Vagina (tissue), 2 donors: Measurements from ENCODE around the gene SPTY2D1.

Experiments
- CTCF ChIP-seq, 3 experiments: fragments of 450-650 bp in 2 of 3; fragments of 200-600 bp in 1 of 3; sonication (generic) in 1 of 3; IDR thresholded peaks; one replicate each; pipeline ENCODE4 v1.5.1; 2017 to 2019; ENCODE audit warnings: antibody characterized with exemption in 3 of 3, mild to moderate bottlenecking in 2 of 3, moderate library complexity in 2 of 3
- POLR2AphosphoS5 ChIP-seq, 2 donors: sonication (generic); formaldehyde crosslinking; IDR thresholded peaks; one replicate each; pipeline ENCODE4 v1.9.0; 2017; ENCODE audit warnings: antibody characterized with exemption in 2 of 2, mild to moderate bottlenecking in 2 of 2, low read depth in 1 of 2; ENCODE audit not compliant: insufficient read depth in 1 of 2

DNA sequence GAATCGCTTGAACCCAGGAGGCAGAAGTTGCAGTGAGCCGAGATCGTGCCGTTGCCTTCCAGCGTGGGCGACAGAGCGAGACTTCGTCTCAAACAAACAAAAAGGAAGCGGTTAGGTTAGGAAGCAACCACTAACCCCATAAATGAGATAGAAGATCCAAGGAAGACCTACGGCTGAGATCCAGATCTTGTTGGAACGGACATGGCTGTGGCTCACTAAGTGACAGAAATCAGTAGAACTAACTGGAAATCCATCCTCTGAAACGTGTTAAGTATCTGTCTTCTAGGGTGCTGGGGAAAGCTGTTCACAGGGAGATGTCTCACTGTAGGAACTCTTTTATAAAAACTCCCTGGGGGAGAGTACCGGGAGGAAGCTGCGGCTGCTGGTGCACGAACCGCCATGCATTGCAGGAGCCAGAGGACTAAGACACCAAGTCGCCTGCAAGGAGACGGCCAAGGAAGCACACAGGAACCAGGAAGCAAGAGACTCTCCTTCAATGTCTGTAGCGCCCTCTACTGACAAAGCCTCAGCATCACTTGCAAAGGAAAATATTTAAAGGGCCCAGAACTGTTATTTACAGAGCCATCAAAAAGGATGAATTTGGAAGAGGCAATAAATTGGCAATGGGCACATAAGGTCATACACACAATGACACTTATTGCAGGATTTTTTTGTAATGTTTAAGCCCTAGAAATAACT lies 16.9 kb upstream of the SPTY2D1 start:
- TF ChIP-seq POLR2AphosphoS5 (IDR thresholded peaks at IDR 0.05; ENCODE audit: insufficient read depth in 1 of 2, low read depth in 1 of 2) (no peak), CTCF (IDR thresholded peaks at IDR 0.05) (no peak)
